Measurements from ENCODE around the gene SFI1. TPM values are rescaled to one million over a fixed set of nuclear protein-coding genes. Genes with fewer than 3 reads are reported as not detected.

The SFI1 gene
- total and polyA plus RNA-seq, 2 of the 8 experiments (the other 6 are each of a cell fraction or from before 2014, with no cell fraction given): 10.4 to 30.1 TPM

DNA sequence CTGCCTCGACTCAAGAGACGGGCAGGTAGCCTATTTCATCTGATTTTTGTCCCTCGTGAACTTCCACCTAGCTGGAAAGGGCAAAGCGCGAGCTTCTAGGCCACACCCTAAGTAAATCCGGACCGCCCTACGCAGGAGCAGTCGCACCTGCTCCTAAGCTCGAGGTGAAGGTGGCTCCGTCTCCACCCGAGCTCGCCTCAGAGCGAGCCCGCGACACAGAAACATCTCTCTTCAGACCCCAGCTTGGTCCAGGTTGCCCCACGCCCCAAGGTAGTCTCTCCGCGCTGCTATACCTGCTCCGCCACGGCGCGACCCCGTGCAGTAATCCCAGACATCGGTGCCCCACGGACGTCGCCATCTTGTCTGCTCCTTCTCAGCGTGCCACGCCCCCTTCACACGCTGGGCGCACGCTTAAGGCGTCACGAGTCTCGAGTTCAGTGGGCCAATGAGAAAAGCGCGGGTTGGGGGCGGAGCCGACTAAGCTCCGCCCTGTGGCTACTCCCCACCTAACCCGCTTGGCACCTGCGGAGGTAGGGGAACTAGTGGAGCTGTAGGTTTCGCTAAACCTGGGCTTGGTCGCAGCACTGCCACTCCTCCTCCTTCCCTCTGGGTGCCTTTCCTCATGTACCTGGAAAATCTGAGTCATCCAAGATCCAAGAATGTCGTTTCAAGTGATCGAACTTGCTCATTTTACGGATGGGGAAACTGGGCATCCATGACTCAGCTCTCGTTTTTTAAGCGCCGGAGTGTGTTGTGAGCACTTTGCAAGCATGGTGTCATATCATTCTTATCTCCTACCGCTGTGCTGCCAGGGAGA is 165.7 kb downstream of the SFI1 start, which contains the start of gene PISD:
Gene PISD (minus strand): TSS at position 365 of the 817 bp plus-strand sequence. CDS start 7 bp downstream, at position 358.
- no peak within 1 kb of the TSS for H2AK5ac ChIP-seq (ENCODE audit: low read depth, low read length)
- no peak within 1 kb of the TSS for H3K14ac ChIP-seq (ENCODE audit: insufficient read length)
- no peaks in the 10 kb centered on the region for H3K27me3 ChIP-seq (replicated peaks in 1 of 4; ENCODE audit: control insufficient read depth in 3 of 4, extremely low read depth in 1 of 4, insufficient read depth in 3 of 4, low read length in 3 of 4)
- 8% methylated on average over 52 of the region's 52 CpGs; no CpG with 5 or more reads in 1 of the 2 experiments for WGBS, 2 experiments (ENCODE audit: extremely low coverage in 1 of 2, insufficient coverage in 1 of 2, insufficient read length in 1 of 2, insufficient replicate concordance in 2 of 2, low coverage in 1 of 2, low lambda C conversion rate in 2 of 2, missing lambda C conversion rate in 1 of 2)
- H3K23me2 ChIP-seq (ENCODE audit: low read depth, low read length): peaks cover 8% of the 10 kb centered on the region
- H3K79me1 ChIP-seq (ENCODE audit: low read depth, low read length): peaks cover 3% of the 10 kb centered on the region; the same call in 1 of the 2 replicates
- no peak within 1 kb of the TSS for H2BK20ac ChIP-seq (ENCODE audit: low read length)
- peak within 1 kb of the TSS; percentile 21; the same call in 1 of the 2 replicates for H2BK12ac ChIP-seq (ENCODE audit: low read depth, low read length)
- no peak within 1 kb of the TSS for H3K23ac ChIP-seq (ENCODE audit: insufficient read length)
- H3K27ac ChIP-seq (ENCODE audit: low read depth, low read length): peak within 1 kb of the TSS; percentile 82
- H3K4me3 ChIP-seq (ENCODE audit: extremely low read depth in 1 of 4, insufficient read depth in 2 of 4, low read depth in 3 of 4, low read length in 4 of 4): peak within 1 kb of the TSS; percentile 51 to 97 (median 90)
- no peak within 1 kb of the TSS for H2BK15ac ChIP-seq (ENCODE audit: low read length)
- peaks cover 3 to 7% (median 7%) of the 10 kb centered on the region in 4 experiments; a peak in 5 of 7 replicates for H3K4me1 ChIP-seq (replicated peaks in 1 of 4; ENCODE audit: control insufficient read depth in 3 of 4, insufficient read depth in 4 of 4, low read length in 3 of 4)
- H4K8ac ChIP-seq (ENCODE audit: extremely low read depth, insufficient read depth, low read length): peak within 1 kb of the TSS; percentile 99
- H3K56ac ChIP-seq (replicated peaks; ENCODE audit: insufficient read length, low read depth, low read length): no peak within 1 kb of the TSS
- H4K5ac ChIP-seq (ENCODE audit: insufficient read length, low read depth, low read length): peak within 1 kb of the TSS; percentile 38
- H3K4me2 ChIP-seq (ENCODE audit: insufficient read depth in 1 of 2, low read depth in 2 of 2, low read length in 2 of 2): peak within 1 kb of the TSS; percentile 68 to 80
- H2BK5ac ChIP-seq (ENCODE audit: low read depth, low read length): peak within 1 kb of the TSS; percentile 89
- DNase-seq (ENCODE audit: low read depth in 1 of 2, low spot score in 2 of 2) (peak; percentile 92 to 99), FAIRE-seq (peak; percentile 36)
- H4K20me1 ChIP-seq (replicated peaks in 1 of 2; ENCODE audit: control insufficient read depth in 1 of 2, insufficient read depth in 2 of 2, low read length in 2 of 2): peaks cover 5 to 7% of the 10 kb centered on the region in 2 experiments
- no peak within 1 kb of the TSS for H2BK120ac ChIP-seq (replicated peaks; ENCODE audit: low read depth, low read length)
- peak within 1 kb of the TSS; percentile 96 for H2AFZ ChIP-seq (ENCODE audit: low read length)
- peak within 1 kb of the TSS; percentile 35 to 89 (median 84) for H3K9ac ChIP-seq (replicated peaks in 1 of 4; ENCODE audit: extremely low read depth in 1 of 4, low read depth in 3 of 4, low read length in 3 of 4)
- no peak within 1 kb of the TSS for H4K91ac ChIP-seq (replicated peaks; ENCODE audit: insufficient read length, low read length)
- peaks cover 23 to 46% of the 10 kb centered on the region in 2 experiments for H3K79me2 ChIP-seq (ENCODE audit: control insufficient read depth in 1 of 2, insufficient read depth in 2 of 2, low read length in 2 of 2)
- POLR2A ChIA-PET (ENCODE audit: partially characterized antibody): interaction anchor here (0.6 to 3.8 kb wide), 16 partner anchors 10 to 336 kb away, joined by 3 to 24 read pairs (median 4); partner anchors contain the start of gene DEPDC5
- H3K4ac ChIP-seq (replicated peaks; ENCODE audit: insufficient read length, low read depth, low read length): no peak within 1 kb of the TSS
- no peaks in the 10 kb centered on the region for H3K36me3 ChIP-seq (ENCODE audit: control insufficient read depth in 2 of 4, insufficient read depth in 4 of 4, low read length in 3 of 4)
- CTCF ChIA-PET (ENCODE audit: partially characterized antibody): interaction anchor here (0.6 to 3.4 kb wide), 9 partner anchors 15 to 573 kb away, joined by 3 to 15 read pairs (median 3); no protein-coding TSS in a partner anchor
- H3K18ac ChIP-seq (ENCODE audit: extremely low read depth, low read length): peak within 1 kb of the TSS; percentile 33; the same call in 1 of the 2 replicates
- no peaks in the 10 kb centered on the region for H3K9me3 ChIP-seq (ENCODE audit: insufficient read depth in 2 of 2, low read depth in 1 of 2, low read length in 1 of 2)
- TF ChIP-seq TBP (IDR thresholded peaks at IDR 0.05; ENCODE audit: low read depth, low read length) (peak; percentile 81), JUND (IDR thresholded peaks at IDR 0.05; ENCODE audit: low read length) (peak; percentile 75), KDM5A (IDR thresholded peaks at IDR 0.05; ENCODE audit: low read length) (peak; percentile 99), ASH2L (IDR thresholded peaks at IDR 0.05; ENCODE audit: low read length) (peak; percentile 95), CREB1 (IDR thresholded peaks at IDR 0.05) (peak; percentile 100), PHF8 (conservative IDR thresholded peaks at IDR 0.05; ENCODE audit: low read depth, low read length) (peak; percentile 98), RBBP5 (IDR thresholded peaks at IDR 0.05; ENCODE audit: borderline replicate concordance, low read depth, low read length) (peak; percentile 98), KDM4A (IDR thresholded peaks at IDR 0.05; ENCODE audit: low read depth, low read length, severe bottlenecking) (peak; percentile 84), EP300 (IDR thresholded peaks at IDR 0.05; ENCODE audit: borderline replicate concordance in 1 of 2, low read depth in 2 of 2, low read length in 2 of 2) (0 out of 3 replicates have a peak, but pooled peaks of 1 of the 2 experiments have one; percentile 40)
- TF ChIP-seq, protein P1, sequence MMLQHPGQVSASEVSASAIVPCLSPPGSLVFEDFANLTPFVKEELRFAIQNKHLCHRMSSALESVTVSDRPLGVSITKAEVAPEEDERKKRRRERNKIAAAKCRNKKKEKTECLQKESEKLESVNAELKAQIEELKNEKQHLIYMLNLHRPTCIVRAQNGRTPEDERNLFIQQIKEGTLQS (IDR thresholded peaks at IDR 0.05; ENCODE audit: insufficient read depth, low read depth, low read length): 0 out of 2 replicates have a peak, but pooled peaks have one; percentile 61
